ENCODE results near the gene CAMTA1. TPM values are rescaled to one million over a fixed set of nuclear protein-coding genes. Genes with fewer than 3 reads are reported as not detected.
A peak's percentile ranks its signal among the peaks of the same experiment; 100 is the strongest.

Gene CAMTA1
- total RNA-seq, 1 donor from 2014 or later: 99.0 TPM

DNA sequence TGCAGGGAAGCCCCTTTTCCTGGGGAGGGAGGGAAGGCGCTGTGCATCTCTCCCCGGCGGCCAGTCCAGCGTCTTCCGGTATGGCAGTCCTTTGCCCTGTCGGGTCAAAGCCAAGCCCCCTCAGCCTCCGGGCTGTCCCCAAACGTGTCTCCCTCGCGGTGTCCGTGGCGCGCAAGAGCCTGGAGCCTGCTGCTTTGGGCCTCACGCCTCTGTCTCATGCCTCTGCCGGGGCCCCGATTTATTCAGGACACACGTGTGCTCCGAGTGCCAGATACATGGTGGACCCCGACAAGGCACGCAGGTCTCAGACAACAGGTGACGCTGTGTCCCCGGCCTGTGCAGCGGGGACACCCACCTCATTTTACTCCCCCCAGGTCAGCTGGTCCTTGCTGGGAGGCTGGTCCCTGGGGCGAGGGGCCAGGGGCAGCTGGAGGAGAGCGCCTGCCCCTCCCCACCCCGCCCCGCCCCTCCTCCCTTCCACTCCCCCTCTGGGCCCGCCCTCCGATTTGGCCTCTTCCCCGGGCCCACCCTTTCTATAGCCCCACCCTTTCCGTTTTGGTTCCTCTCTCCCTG, 176.7 kb downstream of the CAMTA1 start:
- Mint-ChIP-seq H3K4me3 (ENCODE audit: low read depth) (peak overlapping the region; percentile 63), H3K27me3 (peaks cover 18% of the 10 kb centered on the region), H3K27ac (peak overlapping the region; percentile 64), H3K36me3 (ENCODE audit: insufficient read depth) (no peaks in the 10 kb centered on the region), H3K4me1 (ENCODE audit: low read depth) (peaks cover 31% of the 10 kb centered on the region), H3K9me3 (ENCODE audit: low read depth) (no peaks in the 10 kb centered on the region)
- DNase-seq (ENCODE audit: low spot score, unreplicated experiment): no peak
- TF ChIP-seq, protein P1, sequence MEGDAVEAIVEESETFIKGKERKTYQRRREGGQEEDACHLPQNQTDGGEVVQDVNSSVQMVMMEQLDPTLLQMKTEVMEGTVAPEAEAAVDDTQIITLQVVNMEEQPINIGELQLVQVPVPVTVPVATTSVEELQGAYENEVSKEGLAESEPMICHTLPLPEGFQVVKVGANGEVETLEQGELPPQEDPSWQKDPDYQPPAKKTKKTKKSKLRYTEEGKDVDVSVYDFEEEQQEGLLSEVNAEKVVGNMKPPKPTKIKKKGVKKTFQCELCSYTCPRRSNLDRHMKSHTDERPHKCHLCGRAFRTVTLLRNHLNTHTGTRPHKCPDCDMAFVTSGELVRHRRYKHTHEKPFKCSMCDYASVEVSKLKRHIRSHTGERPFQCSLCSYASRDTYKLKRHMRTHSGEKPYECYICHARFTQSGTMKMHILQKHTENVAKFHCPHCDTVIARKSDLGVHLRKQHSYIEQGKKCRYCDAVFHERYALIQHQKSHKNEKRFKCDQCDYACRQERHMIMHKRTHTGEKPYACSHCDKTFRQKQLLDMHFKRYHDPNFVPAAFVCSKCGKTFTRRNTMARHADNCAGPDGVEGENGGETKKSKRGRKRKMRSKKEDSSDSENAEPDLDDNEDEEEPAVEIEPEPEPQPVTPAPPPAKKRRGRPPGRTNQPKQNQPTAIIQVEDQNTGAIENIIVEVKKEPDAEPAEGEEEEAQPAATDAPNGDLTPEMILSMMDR (IDR thresholded peaks at IDR 0.05; ENCODE audit: unreplicated experiment): no peak

DNA sequence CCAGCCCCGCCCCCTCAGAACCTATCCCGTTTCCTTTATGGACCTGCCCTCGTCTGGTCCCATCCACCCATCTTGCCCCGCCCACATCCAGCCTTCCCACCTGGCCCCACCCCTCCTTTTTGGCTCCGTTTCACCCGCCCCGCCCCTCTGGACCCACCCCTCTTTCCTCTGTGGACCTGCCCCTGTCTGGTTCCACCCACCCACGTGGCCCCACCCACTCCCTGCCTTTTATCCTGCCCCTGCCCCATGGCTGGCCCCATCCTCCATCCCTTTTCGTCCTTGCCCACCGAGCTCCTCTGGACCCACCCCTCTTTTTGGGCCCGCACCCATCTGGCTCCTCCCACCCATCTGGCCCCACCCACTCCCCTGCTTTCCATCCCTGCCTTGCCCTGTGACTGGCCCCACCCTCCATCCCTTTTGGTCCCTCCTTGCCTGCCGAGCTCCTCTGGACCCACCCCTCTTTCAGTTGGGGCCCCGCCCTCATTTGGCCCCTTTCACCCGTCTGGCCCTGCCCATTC, 177.3 kb downstream of the CAMTA1 start:
- TF ChIP-seq, protein P1 (IDR thresholded peaks at IDR 0.05; ENCODE audit: unreplicated experiment): no peak
- no peaks in the 10 kb centered on the region for H3K36me3 Mint-ChIP-seq (ENCODE audit: insufficient read depth)
- H3K4me3 Mint-ChIP-seq (ENCODE audit: low read depth): peak overlapping the region; percentile 40
- H3K27me3 Mint-ChIP-seq: peaks cover 20% of the 10 kb centered on the region
- no peak overlapping the region for H3K27ac Mint-ChIP-seq
- H3K9me3 Mint-ChIP-seq (ENCODE audit: low read depth): no peaks in the 10 kb centered on the region
- DNase-seq (ENCODE audit: low spot score, unreplicated experiment): peak; percentile 52
- peaks cover 31% of the 10 kb centered on the region for H3K4me1 Mint-ChIP-seq (ENCODE audit: low read depth)

DNA sequence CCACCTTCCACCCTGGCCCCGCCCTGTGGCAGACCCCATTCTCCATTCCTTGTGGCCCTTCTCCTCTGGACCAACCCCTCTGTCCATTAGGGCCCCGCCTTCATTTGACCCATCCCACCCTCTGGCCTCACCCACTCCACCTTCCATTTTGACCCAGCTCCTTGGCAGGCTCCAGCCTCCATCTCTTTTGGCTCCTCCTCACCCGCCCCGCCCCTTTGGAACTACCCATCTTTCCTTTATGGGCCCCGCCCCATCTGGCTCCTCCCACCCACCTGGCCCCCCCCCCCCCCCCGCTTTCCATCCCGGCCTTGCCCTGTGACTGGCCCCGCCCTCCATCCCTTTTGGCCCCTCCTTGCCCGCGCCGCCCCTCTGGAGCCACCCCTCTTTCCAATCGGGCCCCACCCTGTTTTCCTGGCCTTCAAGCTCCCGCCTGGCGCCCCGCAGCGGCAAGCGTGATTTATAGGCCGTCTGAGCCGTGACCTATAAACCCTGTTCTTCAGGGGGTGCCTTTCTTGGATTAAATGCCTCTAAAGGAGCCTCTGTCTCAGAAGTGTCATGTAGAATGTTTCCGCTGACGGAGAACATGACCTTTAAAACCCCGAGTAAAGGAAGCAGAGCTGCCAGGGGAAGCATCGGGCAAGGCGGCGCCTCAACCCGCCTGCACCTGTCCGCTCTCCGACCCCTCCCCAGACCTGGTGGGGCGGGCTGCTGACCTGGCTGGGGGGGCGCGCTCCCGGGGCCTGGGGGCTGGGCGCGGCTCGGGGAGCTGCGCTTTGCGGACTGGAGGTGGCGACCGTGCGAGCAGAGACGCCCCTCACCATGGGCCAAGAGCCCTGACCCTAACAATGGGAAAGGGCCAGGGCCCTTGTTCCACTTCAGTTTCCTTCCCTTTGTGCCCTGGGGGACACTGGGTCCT, 178.0 kb downstream of the CAMTA1 start:
- H3K4me3 Mint-ChIP-seq (ENCODE audit: low read depth): peak overlapping the region; percentile 40
- peak overlapping the region; percentile 73 for H3K27ac Mint-ChIP-seq
- H3K36me3 Mint-ChIP-seq (ENCODE audit: insufficient read depth): no peaks in the 10 kb centered on the region
- no peaks in the 10 kb centered on the region for H3K9me3 Mint-ChIP-seq (ENCODE audit: low read depth)
- TF ChIP-seq, protein P1 (IDR thresholded peaks at IDR 0.05; ENCODE audit: unreplicated experiment): no peak
- peaks cover 31% of the 10 kb centered on the region for H3K4me1 Mint-ChIP-seq (ENCODE audit: low read depth)
- DNase-seq (ENCODE audit: low spot score, unreplicated experiment): peak; percentile 52
- peaks cover 27% of the 10 kb centered on the region for H3K27me3 Mint-ChIP-seq

DNA sequence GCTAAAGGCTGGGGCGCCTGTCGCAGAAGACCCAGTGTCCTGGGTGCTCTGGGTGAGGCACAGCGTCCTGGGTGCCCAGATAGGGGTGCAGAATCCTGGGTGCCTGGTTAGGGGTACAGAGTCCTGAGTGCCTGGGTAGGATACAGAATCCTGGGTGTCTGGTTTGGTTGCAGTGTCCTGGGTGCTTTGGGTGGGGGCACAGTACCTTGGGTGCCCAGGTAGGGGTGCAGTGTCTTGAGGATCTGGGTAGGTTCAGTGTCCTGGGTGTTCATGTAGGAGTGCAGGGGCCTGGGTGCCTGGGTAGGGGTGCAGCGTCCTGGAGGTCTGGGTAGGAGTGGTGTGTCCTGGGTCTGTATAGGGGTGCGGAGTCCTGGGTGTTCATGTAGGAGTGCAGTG, 178.7 kb downstream of the CAMTA1 start:
- Mint-ChIP-seq H3K36me3 (ENCODE audit: insufficient read depth) (no peaks in the 10 kb centered on the region), H3K4me3 (ENCODE audit: low read depth) (no peak overlapping the region), H3K9me3 (ENCODE audit: low read depth) (no peaks in the 10 kb centered on the region), H3K27me3 (peaks cover 33% of the 10 kb centered on the region), H3K27ac (no peak overlapping the region), H3K4me1 (ENCODE audit: low read depth) (peaks cover 31% of the 10 kb centered on the region)
- no peak for DNase-seq (ENCODE audit: low spot score, unreplicated experiment)
- TF ChIP-seq, protein P1 (IDR thresholded peaks at IDR 0.05; ENCODE audit: unreplicated experiment): no peak

DNA sequence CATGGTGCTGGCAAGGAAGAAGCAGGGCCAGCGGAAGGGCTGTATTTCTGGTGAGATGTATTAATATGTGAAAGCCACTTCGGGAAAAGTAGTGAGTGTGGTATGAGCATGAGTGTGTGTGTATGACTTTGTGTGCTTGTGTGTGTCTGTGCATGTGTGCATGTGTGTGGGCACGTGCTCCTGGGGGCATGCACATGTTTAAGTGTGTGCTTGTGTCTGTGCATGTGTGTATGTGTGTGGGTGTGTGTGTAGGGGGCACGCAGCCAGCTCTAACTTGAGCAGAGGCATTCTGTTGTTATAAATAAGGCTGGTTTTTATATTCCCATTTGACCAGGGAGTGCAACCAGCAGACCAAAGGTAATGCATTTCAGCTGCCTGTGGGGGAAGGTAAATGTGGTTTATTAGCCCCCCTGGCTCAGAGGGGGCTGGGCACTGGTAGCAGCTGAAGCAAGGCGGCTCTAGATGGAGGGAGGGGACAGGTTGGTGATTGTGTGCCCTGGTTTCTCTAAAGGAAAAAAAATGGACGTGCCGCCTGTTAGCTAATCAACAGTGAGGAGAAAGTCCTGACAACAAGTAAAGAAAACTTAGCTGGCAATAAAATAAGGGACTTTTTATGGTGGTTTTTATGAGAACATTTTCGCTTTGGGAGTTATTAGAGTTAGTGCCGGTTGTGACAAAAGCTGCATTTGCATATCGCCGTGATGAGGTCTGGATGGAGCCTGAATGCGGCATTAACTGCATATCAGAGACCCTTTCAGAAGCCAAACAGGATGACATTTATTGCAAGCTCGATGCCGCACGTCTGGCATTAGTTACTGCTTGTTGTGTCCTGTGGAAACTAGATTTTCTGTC, 180.1 kb downstream of the CAMTA1 start:
- no peak for DNase-seq (ENCODE audit: low spot score, unreplicated experiment)
- Mint-ChIP-seq H3K4me3 (ENCODE audit: low read depth) (no peak overlapping the region), H3K36me3 (ENCODE audit: insufficient read depth) (no peaks in the 10 kb centered on the region), H3K27me3 (peaks cover 33% of the 10 kb centered on the region), H3K4me1 (ENCODE audit: low read depth) (peaks cover 18% of the 10 kb centered on the region), H3K9me3 (ENCODE audit: low read depth) (no peaks in the 10 kb centered on the region), H3K27ac (no peak overlapping the region)
- TF ChIP-seq, protein P1 (IDR thresholded peaks at IDR 0.05; ENCODE audit: unreplicated experiment): no peak

Measured in progenitor cell of endocrine pancreas (in vitro differentiated cells).